Activated naive CD8-positive, alpha-beta T cell treated with anti-CD3 and anti-CD28 coated beads for 36 hours (primary cell): Measurements from ENCODE around the gene MOCOS. TPM values are rescaled to one million over a fixed set of nuclear protein-coding genes. Genes with fewer than 3 reads are reported as not detected.

Source experiments
- DNase-seq: peaks from one replicate; pipeline ENCODE4 v3.0.0; 2021
- H3K27ac Mint-ChIP-seq: one replicate; pipeline ENCODE4 v1.8.0; 2022; ENCODE audit warnings: mild to moderate bottlenecking, moderate library complexity, mixed read lengths
- H3K27me3 Mint-ChIP-seq: one replicate; pipeline ENCODE4 v1.8.0; 2022; ENCODE audit warnings: mild to moderate bottlenecking, mixed read lengths
- H3K36me3 Mint-ChIP-seq: one replicate; pipeline ENCODE4 v1.8.0; 2021; ENCODE audit warnings: mild to moderate bottlenecking, mixed read lengths
- H3K4me1 Mint-ChIP-seq: one replicate; pipeline ENCODE4 v1.8.0; 2021; ENCODE audit warnings: mixed read lengths
- H3K4me3 Mint-ChIP-seq: one replicate; pipeline ENCODE4 v1.8.0; 2022; ENCODE audit warnings: mild to moderate bottlenecking, moderate library complexity, mixed read lengths
- H3K9me3 Mint-ChIP-seq: one replicate; pipeline ENCODE4 v1.8.0; 2022; ENCODE audit warnings: mixed read lengths
- total RNA-seq, 2 experiments: library from RNA; stranded (reverse); gene quantifications; one replicate each; pipeline ENCODE4 v1.2.3, GENCODE V29; 2021

MOCOS gene
- total RNA-seq, 2 experiments from 2014 or later, result 0.14 to 0.16 TPM

- Mint-ChIP-seq H3K27ac (no peak overlapping the region), H3K27me3 (peaks cover 38% of the 10 kb centered on the region), H3K4me3 (no peak overlapping the region), H3K36me3 (no peaks in the 10 kb centered on the region), H3K4me1 (no peaks in the 10 kb centered on the region), H3K9me3 (no peaks in the 10 kb centered on the region)
- no peak for DNase-seq
Measured at GRCh38 chr18:36309436-36310391, 122.4 kb downstream of the MOCOS start.

GRCh38 chr18:36311026-36311570 is 123.8 kb downstream of the MOCOS start:
- no peaks in the 10 kb centered on the region for H3K4me1 Mint-ChIP-seq
- peaks cover 35% of the 10 kb centered on the region for H3K27me3 Mint-ChIP-seq
- DNase-seq, result no peak
- no peaks in the 10 kb centered on the region for H3K9me3 Mint-ChIP-seq
- H3K36me3 Mint-ChIP-seq, result no peaks in the 10 kb centered on the region
- H3K27ac Mint-ChIP-seq, result no peak overlapping the region
- H3K4me3 Mint-ChIP-seq, result no peak overlapping the region

GRCh38 chr18:36312806-36313395 is 125.6 kb downstream of the MOCOS start:
- Mint-ChIP-seq H3K27me3 (peaks cover 26% of the 10 kb centered on the region), H3K27ac (no peak overlapping the region), H3K36me3 (no peaks in the 10 kb centered on the region), H3K4me3 (no peak overlapping the region), H3K9me3 (peaks cover 3% of the 10 kb centered on the region), H3K4me1 (no peaks in the 10 kb centered on the region)
- DNase-seq, result no peak

GRCh38 chr18:36314098-36314497 is 126.8 kb downstream of the MOCOS start:
- Mint-ChIP-seq H3K4me3 (no peak overlapping the region), H3K27me3 (peaks cover 29% of the 10 kb centered on the region), H3K4me1 (no peaks in the 10 kb centered on the region), H3K9me3 (peaks cover 15% of the 10 kb centered on the region), H3K36me3 (peaks cover 1% of the 10 kb centered on the region), H3K27ac (no peak overlapping the region)
- DNase-seq, result no peak

- DNase-seq, result no peak
- H3K36me3 Mint-ChIP-seq, result peaks cover 2% of the 10 kb centered on the region
- peaks cover 21% of the 10 kb centered on the region for H3K9me3 Mint-ChIP-seq
- H3K27ac Mint-ChIP-seq, result no peak overlapping the region
- no peak overlapping the region for H3K4me3 Mint-ChIP-seq
- no peaks in the 10 kb centered on the region for H3K4me1 Mint-ChIP-seq
- peaks cover 35% of the 10 kb centered on the region for H3K27me3 Mint-ChIP-seq
Measured at GRCh38 chr18:36314754-36315153, 127.5 kb downstream of the MOCOS start.

GRCh38 chr18:36315736-36316135 is 128.4 kb downstream of the MOCOS start:
- H3K4me1 Mint-ChIP-seq, result no peaks in the 10 kb centered on the region
- H3K36me3 Mint-ChIP-seq, result peaks cover 2% of the 10 kb centered on the region
- H3K27ac Mint-ChIP-seq, result no peak overlapping the region
- no peak overlapping the region for H3K4me3 Mint-ChIP-seq
- H3K27me3 Mint-ChIP-seq, result peaks cover 28% of the 10 kb centered on the region
- H3K9me3 Mint-ChIP-seq, result peaks cover 22% of the 10 kb centered on the region
- DNase-seq, result no peak

- Mint-ChIP-seq H3K4me3 (no peak overlapping the region), H3K4me1 (no peaks in the 10 kb centered on the region), H3K27me3 (peaks cover 28% of the 10 kb centered on the region), H3K27ac (no peak overlapping the region), H3K36me3 (peaks cover 2% of the 10 kb centered on the region), H3K9me3 (peaks cover 22% of the 10 kb centered on the region)
- DNase-seq, result no peak
Measured at GRCh38 chr18:36316246-36316645, 128.9 kb downstream of the MOCOS start.

Other genes with a start within 250 kb of the MOCOS start
- gene RPRD1A, start 119.9 kb upstream of the MOCOS start, total RNA-seq, result 10 to 100 TPM; 30.0 to 32.5 TPM
- 10 to 100 TPM; 30.9 to 31.2 TPM for gene SLC39A6, start 58.2 kb upstream of the MOCOS start, total RNA-seq
- 10 to 100 TPM; 93.4 to 98.2 TPM for gene ELP2, start 57.6 kb upstream of the MOCOS start, total RNA-seq
- not detected for gene FHOD3, start 110.2 kb downstream of the MOCOS start, total RNA-seq